ENCODE data around the gene SPOCD1. TPM values are rescaled to one million over a fixed set of nuclear protein-coding genes. Genes with fewer than 3 reads are reported as not detected.

SPOCD1 gene
- total and polyA plus RNA-seq, 12 donors = 0.09 to 2.4 (median 0.61) TPM

GRCh38 chr1:31764312-31765040 lies 51.3 kb downstream of the SPOCD1 start, which contains the start of gene ADGRB2:
Gene ADGRB2, minus strand, starts transcription at chr1:31764340. Its CDS starts 7,119 bp downstream, at chr1:31757221.
- TF ChIP-seq POLR2A (IDR thresholded peaks at IDR 0.05) (no peak), CTCF (IDR thresholded peaks at IDR 0.05) (no peak)
- 3 to 39% (median 21%) methylated on average over 4 to 59 of the region's 59 CpGs for WGBS, 4 donors
- Histone ChIP-seq H3K27ac (no peak within 1 kb of the TSS), H3K36me3 (replicated peaks in 1 of 2) (no peaks in the 10 kb centered on the region), H3K27me3 (peaks cover 2% of the 10 kb centered on the region), H3K4me3 (peak within 1 kb of the TSS in 1 of 4 donors; percentile 63), H3K9me3 (replicated peaks in 1 of 3) (no peaks in the 10 kb centered on the region), H3K4me1 (replicated peaks in 1 of 2) (peaks cover 17 to 24% of the 10 kb centered on the region in 2 donors)
- intact Hi-C loops (cut with DNase I) = no loop called here
- DNase-seq = no peak

GRCh38 chr1:31763671-31764311 lies 52.0 kb downstream of the SPOCD1 start:
- intact Hi-C loops (cut with DNase I) = no loop called here

GRCh38 chr1:31762726-31763670 lies 52.8 kb downstream of the SPOCD1 start:
- Histone ChIP-seq H3K4me3 (peak overlapping the region in 1 of 4 donors; percentile 63), H3K9me3 (replicated peaks in 1 of 3) (no peaks in the 10 kb centered on the region), H3K36me3 (replicated peaks in 1 of 2) (no peaks in the 10 kb centered on the region), H3K27me3 (peaks cover 2% of the 10 kb centered on the region), H3K27ac (no peak overlapping the region), H3K4me1 (replicated peaks in 1 of 2) (peaks cover 17 to 24% of the 10 kb centered on the region in 2 donors)
- WGBS, 4 donors = 1 to 2% (median 1%) methylated on average over 27 to 60 of the region's 60 CpGs
- intact Hi-C loops (cut with DNase I) = no loop called here
- TF ChIP-seq POLR2A (IDR thresholded peaks at IDR 0.05) (no peak), CTCF (IDR thresholded peaks at IDR 0.05) (peak in 3 of 6 experiments; percentile 55 to 64 (median 56))
- DNase-seq = peak; percentile 36 to 80 (median 62)

More at GRCh38 chr1:31763671-31764311, 52.0 kb downstream of the SPOCD1 start:
- Histone ChIP-seq H3K4me1 (replicated peaks in 1 of 2) (peaks cover 17 to 24% of the 10 kb centered on the region in 2 donors), H3K27ac (no peak overlapping the region), H3K9me3 (replicated peaks in 1 of 3) (no peaks in the 10 kb centered on the region), H3K4me3 (peak overlapping the region in 1 of 4 donors; percentile 63), H3K27me3 (peaks cover 2% of the 10 kb centered on the region), H3K36me3 (replicated peaks in 1 of 2) (no peaks in the 10 kb centered on the region)
- no peak for TF ChIP-seq POLR2A (IDR thresholded peaks at IDR 0.05)
- no peak for TF ChIP-seq CTCF (IDR thresholded peaks at IDR 0.05)
- WGBS, 4 donors = 0 to 1% (median 1%) methylated on average over 12 to 85 of the region's 93 CpGs
- no peak for DNase-seq

All from adrenal gland (tissue), 12 donors.